ENCODE measurements around the gene DDX41.

DDX41 gene

GRCh38 chr5:177477701-177478477 lies 38.9 kb downstream of the DDX41 start:
- Histone ChIP-seq H3K4me3 (ENCODE audit: low read length, poor library complexity, severe bottlenecking) (no peak overlapping the region), H3K9me3 (ENCODE audit: insufficient read depth, low read depth, low read length) (no peaks in the 10 kb centered on the region), H2AFZ (ENCODE audit: low read length) (no peak overlapping the region), H3K9ac (ENCODE audit: low read depth, low read length, poor library complexity, severe bottlenecking) (no peak overlapping the region), H3K9me2 (replicated peaks; ENCODE audit: low read depth, low read length) (no peaks in the 10 kb centered on the region), H3K36me3 (ENCODE audit: insufficient read depth, low read length) (no peaks in the 10 kb centered on the region), H3F3A (ENCODE audit: low read depth) (no peaks in the 10 kb centered on the region), H3K27me3 (ENCODE audit: insufficient read depth, low read length, poor library complexity, severe bottlenecking) (no peaks in the 10 kb centered on the region), H3K4me2 (ENCODE audit: low read depth, low read length, poor library complexity, severe bottlenecking) (no peak overlapping the region), H4K20me1 (ENCODE audit: insufficient read depth, low read length, poor library complexity, severe bottlenecking) (no peaks in the 10 kb centered on the region), H3K4me1 (ENCODE audit: insufficient read depth, low read length, poor library complexity, severe bottlenecking) (no peaks in the 10 kb centered on the region), H3K79me2 (ENCODE audit: insufficient read depth, low read length) (peaks cover 1% of the 10 kb centered on the region; the same call in 1 of the 2 replicates)
- TF ChIP-seq EZH2phosphoT487 (IDR thresholded peaks at IDR 0.05; ENCODE audit: borderline replicate concordance) = no peak
- no peak for TF ChIP-seq CTCF (conservative IDR thresholded peaks at IDR 0.05; ENCODE audit: low read length)

- Histone ChIP-seq H3K9ac (ENCODE audit: low read depth, low read length, poor library complexity, severe bottlenecking) (no peak overlapping the region), H3K79me2 (ENCODE audit: insufficient read depth, low read length) (peaks cover 13% of the 10 kb centered on the region), H3K27me3 (ENCODE audit: insufficient read depth, low read length, poor library complexity, severe bottlenecking) (no peaks in the 10 kb centered on the region), H3K4me2 (ENCODE audit: low read depth, low read length, poor library complexity, severe bottlenecking) (no peak overlapping the region), H3K4me1 (ENCODE audit: insufficient read depth, low read length, poor library complexity, severe bottlenecking) (no peaks in the 10 kb centered on the region), H4K20me1 (ENCODE audit: insufficient read depth, low read length, poor library complexity, severe bottlenecking) (peaks cover 8% of the 10 kb centered on the region), H3K4me3 (ENCODE audit: low read length, poor library complexity, severe bottlenecking) (no peak overlapping the region), H3K36me3 (ENCODE audit: insufficient read depth, low read length) (no peaks in the 10 kb centered on the region), H3K9me3 (ENCODE audit: insufficient read depth, low read depth, low read length) (no peaks in the 10 kb centered on the region), H3K9me2 (replicated peaks; ENCODE audit: low read depth, low read length) (no peaks in the 10 kb centered on the region), H2AFZ (ENCODE audit: low read length) (no peak overlapping the region), H3F3A (ENCODE audit: low read depth) (no peaks in the 10 kb centered on the region)
- TF ChIP-seq CTCF (conservative IDR thresholded peaks at IDR 0.05; ENCODE audit: low read length) (no peak), EZH2phosphoT487 (IDR thresholded peaks at IDR 0.05; ENCODE audit: borderline replicate concordance) (no peak)
Measured at GRCh38 chr5:177476531-177477233, 40.1 kb downstream of the DDX41 start.

- Histone ChIP-seq H3K36me3 (ENCODE audit: insufficient read depth, low read length) (no peaks in the 10 kb centered on the region), H3K9ac (ENCODE audit: low read depth, low read length, poor library complexity, severe bottlenecking) (no peak overlapping the region), H3K4me3 (ENCODE audit: low read length, poor library complexity, severe bottlenecking) (no peak overlapping the region), H3K4me2 (ENCODE audit: low read depth, low read length, poor library complexity, severe bottlenecking) (no peak overlapping the region), H3K79me2 (ENCODE audit: insufficient read depth, low read length) (peaks cover 22% of the 10 kb centered on the region), H3K27me3 (ENCODE audit: insufficient read depth, low read length, poor library complexity, severe bottlenecking) (no peaks in the 10 kb centered on the region), H3F3A (ENCODE audit: low read depth) (no peaks in the 10 kb centered on the region), H2AFZ (ENCODE audit: low read length) (no peak overlapping the region), H3K9me3 (ENCODE audit: insufficient read depth, low read depth, low read length) (no peaks in the 10 kb centered on the region), H3K9me2 (replicated peaks; ENCODE audit: low read depth, low read length) (no peaks in the 10 kb centered on the region), H3K4me1 (ENCODE audit: insufficient read depth, low read length, poor library complexity, severe bottlenecking) (peaks cover 6% of the 10 kb centered on the region), H4K20me1 (ENCODE audit: insufficient read depth, low read length, poor library complexity, severe bottlenecking) (peaks cover 17% of the 10 kb centered on the region)
- TF ChIP-seq CTCF (conservative IDR thresholded peaks at IDR 0.05; ENCODE audit: low read length) (no peak), EZH2phosphoT487 (IDR thresholded peaks at IDR 0.05; ENCODE audit: borderline replicate concordance) (no peak)
Measured at GRCh38 chr5:177475563-177476427, 41.0 kb downstream of the DDX41 start.
